Astrocyte (in vitro differentiated cells and primary cell): ENCODE data around the gene PLIN4. TPM values are rescaled to one million over a fixed set of nuclear protein-coding genes. Genes with fewer than 3 reads are reported as not detected.

Source experiments
- DNase-seq: peaks from one replicate; pipeline ENCODE4 v3.0.0-alpha.2; 2010; ENCODE audit warnings: low read depth
- FAIRE-seq: peaks from 2 replicates; lab custom pipeline; 2011; peaks lifted over from hg19 to GRCh38; lab: Jason Lieb, UNC
- H2AFZ ChIP-seq: 2 replicates; pipeline ENCODE4 v1.6.0; 2012; ENCODE audit warnings: low read depth, low read length, inconsistent platforms
- H3K27ac ChIP-seq: 2 replicates; pipeline ENCODE4 v1.5.1; 2011; ENCODE audit warnings: low read depth, low read length, inconsistent platforms
- H3K27me3 ChIP-seq: 2 replicates; pipeline ENCODE4 v1.6.0; 2011; ENCODE audit warnings: low read length, inconsistent platforms; ENCODE audit not compliant: insufficient read depth
- H3K36me3 ChIP-seq: 2 replicates; pipeline ENCODE4 v1.5.1; 2011; ENCODE audit warnings: low read length, inconsistent platforms; ENCODE audit not compliant: insufficient read depth
- H3K4me1 ChIP-seq: 2 replicates; pipeline ENCODE4 v1.5.1; 2011; ENCODE audit warnings: low read length, inconsistent platforms; ENCODE audit not compliant: insufficient read depth
- H3K4me2 ChIP-seq: 2 replicates; pipeline ENCODE4 v1.6.0; 2012; ENCODE audit warnings: low read length, inconsistent platforms
- H3K4me3 ChIP-seq: 2 replicates; pipeline ENCODE4 v1.5.1; 2011; ENCODE audit warnings: low read depth, mild to moderate bottlenecking, low read length, inconsistent platforms; ENCODE audit not compliant: insufficient read depth
- H3K79me2 ChIP-seq: 2 replicates; pipeline ENCODE4 v1.6.0; 2012; ENCODE audit warnings: mild to moderate bottlenecking, low read length, inconsistent platforms; ENCODE audit not compliant: insufficient read depth
- H3K9ac ChIP-seq: 2 replicates; pipeline ENCODE4 v1.6.0; 2012; ENCODE audit warnings: mild to moderate bottlenecking, low read length, inconsistent platforms
- H3K9me3 ChIP-seq: 2 replicates; pipeline ENCODE4 v1.5.1; 2012; ENCODE audit warnings: low read depth, mild to moderate bottlenecking, low read length, inconsistent platforms; ENCODE audit not compliant: insufficient read depth
- H4K20me1 ChIP-seq: 2 replicates; pipeline ENCODE4 v1.6.0; 2012; ENCODE audit warnings: low read length, inconsistent platforms; ENCODE audit not compliant: insufficient read depth
- H3K27ac Mint-ChIP-seq: one replicate; pipeline ENCODE4 v1.8.0; 2021; ENCODE audit warnings: mild to moderate bottlenecking, mixed read lengths; ENCODE audit not compliant: unreplicated experiment
- H3K27me3 Mint-ChIP-seq: one replicate; pipeline ENCODE4 v1.8.0; 2021; ENCODE audit warnings: low read depth, mixed read lengths; ENCODE audit not compliant: unreplicated experiment
- H3K36me3 Mint-ChIP-seq: one replicate; pipeline ENCODE4 v1.8.0; 2021; ENCODE audit warnings: low read depth, mixed read lengths; ENCODE audit not compliant: unreplicated experiment
- H3K4me1 Mint-ChIP-seq: one replicate; pipeline ENCODE4 v1.8.0; 2021; ENCODE audit warnings: low read depth, mixed read lengths; ENCODE audit not compliant: unreplicated experiment
- H3K4me3 Mint-ChIP-seq: one replicate; pipeline ENCODE4 v1.8.0; 2021; ENCODE audit warnings: mild to moderate bottlenecking, moderate library complexity, mixed read lengths; ENCODE audit not compliant: unreplicated experiment
- H3K9me3 Mint-ChIP-seq: one replicate; pipeline ENCODE4 v1.8.0; 2021; ENCODE audit warnings: mild to moderate bottlenecking, mixed read lengths; ENCODE audit not compliant: unreplicated experiment
- EZH2 ChIP-seq: IDR thresholded peaks from 2 replicates; pipeline ENCODE4 v1.6.1; 2012; ENCODE audit warnings: mild to moderate bottlenecking, low read length, inconsistent platforms; ENCODE audit not compliant: insufficient read depth
- total RNA-seq: library from RNA; stranded (reverse); gene quantifications from 2 replicates; pipeline ENCODE4 v1.2.1, GENCODE V29; 2021
- TF ChIP-seq, protein P1 (sequence below): IDR thresholded peaks from 2 replicates; pipeline ENCODE4 v1.5.1; 2011; ENCODE audit warnings: low read depth, mild to moderate bottlenecking, inconsistent platforms, low read length, moderate library complexity; ENCODE audit not compliant: insufficient read depth

PLIN4 gene
- total RNA-seq, 1 donor from 2014 or later = 0.05 TPM

DNA sequence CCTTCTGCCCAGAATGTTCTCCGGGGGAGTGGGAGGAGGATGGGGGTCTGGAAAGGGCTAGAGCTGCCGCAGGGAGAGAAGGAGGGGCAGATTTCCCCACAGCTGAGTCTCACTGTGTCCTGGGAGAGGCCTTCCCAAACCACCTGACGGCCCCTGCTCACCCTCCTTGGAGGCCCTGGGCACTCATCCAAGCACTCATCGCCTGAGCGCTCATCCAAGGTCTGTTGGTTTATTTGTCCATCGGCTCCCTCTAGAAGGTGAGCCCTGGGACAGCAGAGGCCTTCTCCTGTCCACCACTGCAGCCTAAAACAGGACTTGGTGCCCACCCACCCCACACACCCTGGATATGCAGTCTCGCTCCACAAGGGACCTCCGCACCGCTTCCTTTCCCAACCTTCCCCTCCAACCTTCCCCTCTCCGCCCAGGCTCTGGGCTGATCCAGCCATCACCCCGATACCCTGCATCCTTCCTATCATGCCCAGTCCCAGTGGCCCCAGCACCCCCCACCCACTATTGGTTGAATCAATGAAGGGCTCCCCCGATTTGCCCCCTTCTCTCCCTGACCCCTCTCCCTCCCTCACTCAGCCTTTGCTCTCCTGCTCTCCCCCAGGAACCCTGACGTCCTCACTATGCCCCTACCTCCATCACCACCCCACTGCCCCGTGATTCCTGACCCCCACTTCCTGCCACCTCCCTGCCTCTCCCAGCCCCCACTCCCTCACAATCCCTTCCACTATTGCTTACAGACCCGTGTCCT is 62.4 kb downstream of the PLIN4 start:
- Mint-ChIP-seq H3K9me3 (no peaks in the 10 kb centered on the region), H3K4me3 (peak overlapping the region; percentile 98), H3K4me1 (peaks cover 15% of the 10 kb centered on the region), H3K27me3 (no peaks in the 10 kb centered on the region), H3K36me3 (peaks cover 2% of the 10 kb centered on the region), H3K27ac (peak overlapping the region; percentile 84)
- Histone ChIP-seq H3K9ac (peak overlapping the region; percentile 97), H3K79me2 (peaks cover 33% of the 10 kb centered on the region), H3K27me3 (no peaks in the 10 kb centered on the region), H3K36me3 (peaks cover 5% of the 10 kb centered on the region), H3K27ac (peak overlapping the region; percentile 81), H3K4me3 (peak overlapping the region; percentile 90), H2AFZ (no peak overlapping the region), H3K4me1 (peaks cover 21% of the 10 kb centered on the region), H3K4me2 (peak overlapping the region; percentile 98), H3K9me3 (no peaks in the 10 kb centered on the region), H4K20me1 (peaks cover 28% of the 10 kb centered on the region)
- DNase-seq (peak; percentile 42), FAIRE-seq (no peak)
- no peak for TF ChIP-seq EZH2
- TF ChIP-seq, protein P1, sequence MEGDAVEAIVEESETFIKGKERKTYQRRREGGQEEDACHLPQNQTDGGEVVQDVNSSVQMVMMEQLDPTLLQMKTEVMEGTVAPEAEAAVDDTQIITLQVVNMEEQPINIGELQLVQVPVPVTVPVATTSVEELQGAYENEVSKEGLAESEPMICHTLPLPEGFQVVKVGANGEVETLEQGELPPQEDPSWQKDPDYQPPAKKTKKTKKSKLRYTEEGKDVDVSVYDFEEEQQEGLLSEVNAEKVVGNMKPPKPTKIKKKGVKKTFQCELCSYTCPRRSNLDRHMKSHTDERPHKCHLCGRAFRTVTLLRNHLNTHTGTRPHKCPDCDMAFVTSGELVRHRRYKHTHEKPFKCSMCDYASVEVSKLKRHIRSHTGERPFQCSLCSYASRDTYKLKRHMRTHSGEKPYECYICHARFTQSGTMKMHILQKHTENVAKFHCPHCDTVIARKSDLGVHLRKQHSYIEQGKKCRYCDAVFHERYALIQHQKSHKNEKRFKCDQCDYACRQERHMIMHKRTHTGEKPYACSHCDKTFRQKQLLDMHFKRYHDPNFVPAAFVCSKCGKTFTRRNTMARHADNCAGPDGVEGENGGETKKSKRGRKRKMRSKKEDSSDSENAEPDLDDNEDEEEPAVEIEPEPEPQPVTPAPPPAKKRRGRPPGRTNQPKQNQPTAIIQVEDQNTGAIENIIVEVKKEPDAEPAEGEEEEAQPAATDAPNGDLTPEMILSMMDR = no peak

DNA sequence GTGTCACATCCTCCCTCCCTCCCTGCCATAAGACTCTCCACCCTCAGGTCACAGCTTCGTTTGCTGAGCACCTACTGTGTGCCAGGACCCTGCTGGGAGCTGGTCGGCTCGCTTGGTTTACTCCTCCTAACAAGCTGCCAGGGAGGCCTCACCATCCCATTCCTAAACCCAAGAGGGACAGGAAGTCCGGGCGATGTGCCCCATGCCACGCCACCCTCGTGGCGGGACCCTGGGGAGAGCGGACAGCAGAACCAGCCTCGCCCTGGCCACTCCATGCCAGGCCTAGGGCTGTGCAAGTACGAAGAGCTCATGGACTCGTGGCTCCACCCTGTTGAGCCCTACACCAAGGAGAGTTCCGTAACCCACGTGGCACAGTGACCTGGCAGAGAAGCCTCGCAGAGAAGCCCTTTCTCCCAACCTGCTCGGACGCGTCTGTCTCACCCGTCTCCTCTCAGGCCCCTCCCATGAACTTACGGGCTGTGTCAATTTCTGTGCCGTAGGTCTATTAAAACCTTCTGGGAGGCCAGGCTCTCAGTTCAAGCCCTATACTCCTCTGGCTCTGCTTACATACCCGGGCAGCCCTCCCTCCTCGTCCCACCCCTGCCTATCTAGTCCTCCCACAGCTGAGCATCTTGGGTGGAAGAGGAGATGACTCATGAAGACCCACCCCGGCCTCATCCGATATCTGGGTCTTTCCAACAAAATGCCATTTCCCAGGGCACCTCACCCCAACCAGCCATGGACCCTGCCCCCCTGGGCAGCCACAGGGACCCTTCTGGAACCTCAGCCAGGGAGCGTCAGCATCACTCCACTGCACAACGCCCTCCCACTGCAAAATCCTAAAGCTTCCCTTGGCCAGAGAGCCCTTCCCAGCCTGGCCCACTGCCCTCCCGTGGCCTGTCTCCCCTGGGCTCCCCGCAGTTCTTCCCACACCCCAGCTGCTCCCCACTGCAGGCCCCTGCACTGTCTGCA is 63.3 kb downstream of the PLIN4 start:
- H3K27ac ChIP-seq = peak overlapping the region; percentile 38
- Mint-ChIP-seq H3K36me3 (peaks cover 2% of the 10 kb centered on the region), H3K27ac (peak overlapping the region; percentile 72), H3K4me3 (peak overlapping the region; percentile 62), H3K9me3 (no peaks in the 10 kb centered on the region), H3K27me3 (no peaks in the 10 kb centered on the region), H3K4me1 (peaks cover 15% of the 10 kb centered on the region)
- H3K4me3 ChIP-seq = peak overlapping the region; percentile 90
- H3K36me3 ChIP-seq = peaks cover 7% of the 10 kb centered on the region
- FAIRE-seq (no peak), DNase-seq (no peak)
- no peaks in the 10 kb centered on the region for H3K27me3 ChIP-seq
- peaks cover 28% of the 10 kb centered on the region for H4K20me1 ChIP-seq
- TF ChIP-seq, protein P1 = no peak
- no peak for TF ChIP-seq EZH2
- H3K9ac ChIP-seq = peak overlapping the region; percentile 97
- H3K79me2 ChIP-seq = peaks cover 33% of the 10 kb centered on the region
- H3K9me3 ChIP-seq = no peaks in the 10 kb centered on the region
- peaks cover 21% of the 10 kb centered on the region for H3K4me1 ChIP-seq
- H2AFZ ChIP-seq = no peak overlapping the region
- peak overlapping the region; percentile 98 for H3K4me2 ChIP-seq
